K562 (cell line): ENCODE measurements around the gene LMNTD2. TPM values are rescaled to one million over a fixed set of nuclear protein-coding genes. Genes with fewer than 3 reads are reported as not detected.

Experiments used
- CAMTA2 ChIP-seq: fragments of 250-450 bp; sonication (Bioruptor Pico); conservative IDR thresholded peaks from 2 replicates; pipeline ENCODE4 v1.5.1; 2022
- CBX2 ChIP-seq: fragments of 200-600 bp; sonication (generic); IDR thresholded peaks from one replicate; pipeline ENCODE4 v1.6.1; 2012; ENCODE audit warnings: mild to moderate bottlenecking, low read length, inconsistent platforms; ENCODE audit not compliant: insufficient read depth, poor library complexity, severe bottlenecking
- CBX3 ChIP-seq, 2 experiments: IDR thresholded peaks; 1 replicate in 1 of 2; 2 replicates in 1 of 2; pipeline ENCODE4 v1.6.1; 2012; ENCODE audit warnings: inconsistent platforms in 2 of 2, low read length in 2 of 2, borderline replicate concordance in 1 of 2, control low read depth in 1 of 2
- NEUROD1 ChIP-seq: fragments of 150-350 bp; IDR thresholded peaks from 2 replicates; pipeline ENCODE4 v1.6.1; 2014; ENCODE audit warnings: borderline replicate concordance, low read length, low read depth; ENCODE audit not compliant: partially characterized antibody
- POLR2A ChIP-seq: fragments of 450-650 bp; conservative IDR thresholded peaks from 2 replicates; pipeline ENCODE4 v1.6.1; 2016
- PPARD ChIP-seq: fragments of 250-450 bp; sonication (Bioruptor Pico); IDR thresholded peaks from 2 replicates; pipeline ENCODE4 v1.8.0; 2022; ENCODE audit warnings: inconsistent platforms, mild to moderate bottlenecking, moderate library complexity
- RBM14 ChIP-seq: fragments of 200-400 bp; formaldehyde crosslinking; IDR thresholded peaks from 2 replicates; pipeline ENCODE4 v1.6.1; 2018; ENCODE audit warnings: low read depth, mild to moderate bottlenecking, low read length, moderate library complexity, borderline replicate concordance; ENCODE audit not compliant: insufficient read depth
- SMAD3 ChIP-seq: fragments of 450-650 bp; formaldehyde crosslinking; conservative IDR thresholded peaks from 2 replicates; pipeline ENCODE4 v1.4.0; 2020; ENCODE audit warnings: mild to moderate bottlenecking
- SP1 ChIP-seq: sonication (generic); formaldehyde crosslinking; IDR thresholded peaks from 2 replicates; pipeline ENCODE4 v1.8.1; 2022; ENCODE audit warnings: mild to moderate bottlenecking, missing genetic modification reagents
- TCF7 ChIP-seq: sonication (generic); IDR thresholded peaks from 2 replicates; pipeline ENCODE4 v1.6.1; 2016; ENCODE audit warnings: antibody characterized with exemption, borderline replicate concordance
- ZFP1 ChIP-seq: fragments of 450-650 bp; formaldehyde crosslinking; IDR thresholded peaks from 2 replicates; pipeline ENCODE4 v1.4.0; 2020; ENCODE audit warnings: mild to moderate bottlenecking, mixed read lengths
- polyA plus RNA-seq, 8 experiments: library from polyadenylated mRNA; depleted of rRNA in 4 of 8; stranded (reverse) in 5 of 8; unstranded in 3 of 8; fragments of >200 nt; fragmentation: Nextera tagmentation in 2 of 8; fragmentation: Illumina TruSeq in 1 of 8; extraction: Ambion mirVana in 2 of 8; extraction: Trizol in 1 of 8; gene quantifications; 2 replicates each; pipeline versions ENCODE4 v1.2.1 to v1.2.3, GENCODE V29; 2011 to 2014; ENCODE audit warnings: inconsistent platforms in 1 of 8, missing spikeins in 1 of 8
- total RNA-seq, 7 experiments: library from RNA; depleted of rRNA in 6 of 7; stranded (reverse); fragments of >200 nt in 6 of 7; fragmentation: Illumina TruSeq in 2 of 7; extraction: Trizol in 2 of 7; gene quantifications; 2 replicates each; pipeline versions ENCODE4 v1.2.1 to v1.2.3, GENCODE V29; 2011 to 2021; ENCODE audit warnings: low replicate concordance in 1 of 7
- TF ChIP-seq, protein P1 (sequence below), 2 experiments: IDR thresholded peaks in 1 of 2; conservative IDR thresholded peaks in 1 of 2; 2 replicates each; pipeline ENCODE4 v1.6.1; 2016; ENCODE audit warnings: low read depth in 2 of 2, mild to moderate bottlenecking in 1 of 2, missing compliant biosample characterization in 1 of 2, missing genetic modification characterization in 1 of 2, moderate library complexity in 1 of 2
- TF ChIP-seq, protein P2 (sequence below): fragments of 450-650 bp; IDR thresholded peaks from 2 replicates; pipeline ENCODE4 v1.6.1; 2014; ENCODE audit warnings: low read depth, mild to moderate bottlenecking, moderate library complexity, borderline replicate concordance
- TF ChIP-seq, protein P3 (sequence below): fragments of 450-650 bp; IDR thresholded peaks from 2 replicates; pipeline ENCODE4 v1.6.1; 2016; ENCODE audit warnings: low read depth

Gene LMNTD2
- total and polyA plus RNA-seq, 9 of the 15 experiments (the other 6 are each of a cell fraction or from before 2014, with no cell fraction given) = 0.48 to 4.2 (median 1.5) TPM; not detected in 3

DNA sequence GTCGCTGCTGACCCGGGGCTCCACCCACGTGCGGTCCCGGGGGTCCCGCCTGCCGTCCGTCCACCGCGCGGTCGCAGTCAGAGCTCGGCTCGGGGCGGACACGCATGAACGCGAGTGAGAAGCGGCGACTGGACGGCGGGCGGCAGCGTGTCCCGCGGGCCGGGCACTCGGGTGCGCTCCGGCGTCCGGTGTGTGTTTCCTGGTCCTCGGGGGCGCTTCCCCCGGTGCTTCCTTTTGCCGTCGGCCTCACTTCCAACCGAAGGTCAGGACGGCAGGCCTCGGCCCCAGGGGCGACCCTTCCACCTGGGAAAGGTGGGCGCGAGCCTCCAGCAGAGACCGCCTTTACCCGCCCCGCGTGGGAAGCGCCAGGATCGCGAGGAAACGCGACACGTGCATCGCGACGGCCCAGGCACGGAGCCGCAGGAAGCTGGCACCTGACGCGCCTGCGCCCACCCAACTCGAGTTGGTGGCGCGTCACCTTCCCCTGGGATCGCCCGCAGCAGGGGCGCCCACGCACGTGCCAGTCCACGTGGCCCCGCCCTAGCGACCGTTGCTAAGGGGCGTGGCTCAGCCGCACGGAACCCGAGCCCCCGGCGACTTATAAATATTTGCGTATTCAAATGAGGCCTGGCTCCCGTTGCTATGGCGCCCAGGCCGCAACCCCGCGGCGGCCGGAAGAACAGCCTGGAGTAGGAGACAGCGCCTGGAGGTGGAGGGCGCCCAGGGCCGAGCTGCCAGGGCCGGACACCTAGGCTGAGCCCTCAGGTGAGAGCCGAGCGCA is 23.5 kb downstream of the LMNTD2 start, which contains the start of gene LRRC56 (continued):
- TF ChIP-seq, protein P1, sequence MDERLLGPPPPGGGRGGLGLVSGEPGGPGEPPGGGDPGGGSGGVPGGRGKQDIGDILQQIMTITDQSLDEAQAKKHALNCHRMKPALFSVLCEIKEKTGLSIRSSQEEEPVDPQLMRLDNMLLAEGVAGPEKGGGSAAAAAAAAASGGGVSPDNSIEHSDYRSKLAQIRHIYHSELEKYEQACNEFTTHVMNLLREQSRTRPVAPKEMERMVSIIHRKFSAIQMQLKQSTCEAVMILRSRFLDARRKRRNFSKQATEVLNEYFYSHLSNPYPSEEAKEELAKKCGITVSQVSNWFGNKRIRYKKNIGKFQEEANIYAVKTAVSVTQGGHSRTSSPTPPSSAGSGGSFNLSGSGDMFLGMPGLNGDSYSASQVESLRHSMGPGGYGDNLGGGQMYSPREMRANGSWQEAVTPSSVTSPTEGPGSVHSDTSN (CRISPR knock-in tag; IDR thresholded peaks at IDR 0.05; ENCODE audit: low read depth) = no peak
- TF ChIP-seq, protein P1 (tag; conservative IDR thresholded peaks at IDR 0.05; ENCODE audit: low read depth) = no peak
- TF ChIP-seq NEUROD1 (peak; percentile 70), CBX2 (no peak), POLR2A (peak; percentile 48; the same call in 1 of the 2 replicates), SP1 (CRISPR knock-in tag) (peak; percentile 88), PPARD (CRISPR knock-in tag) (no peak), CBX3 (IDR thresholded peaks at IDR 0.05; ENCODE audit: borderline replicate concordance in 1 of 2, low read length in 2 of 2) (peak in 1 of 2 experiments; percentile 65; a peak in 1 of 3 replicates), ZFP1 (CRISPR knock-in tag) (no peak), SMAD3 (CRISPR knock-in tag) (no peak), CAMTA2 (CRISPR knock-in tag) (no peak), TCF7 (no peak; the same call in 1 of the 2 replicates), RBM14 (no peak)
- TF ChIP-seq, protein P2, sequence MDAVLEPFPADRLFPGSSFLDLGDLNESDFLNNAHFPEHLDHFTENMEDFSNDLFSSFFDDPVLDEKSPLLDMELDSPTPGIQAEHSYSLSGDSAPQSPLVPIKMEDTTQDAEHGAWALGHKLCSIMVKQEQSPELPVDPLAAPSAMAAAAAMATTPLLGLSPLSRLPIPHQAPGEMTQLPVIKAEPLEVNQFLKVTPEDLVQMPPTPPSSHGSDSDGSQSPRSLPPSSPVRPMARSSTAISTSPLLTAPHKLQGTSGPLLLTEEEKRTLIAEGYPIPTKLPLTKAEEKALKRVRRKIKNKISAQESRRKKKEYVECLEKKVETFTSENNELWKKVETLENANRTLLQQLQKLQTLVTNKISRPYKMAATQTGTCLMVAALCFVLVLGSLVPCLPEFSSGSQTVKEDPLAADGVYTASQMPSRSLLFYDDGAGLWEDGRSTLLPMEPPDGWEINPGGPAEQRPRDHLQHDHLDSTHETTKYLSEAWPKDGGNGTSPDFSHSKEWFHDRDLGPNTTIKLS = no peak; the same call in 1 of the 2 replicates
- TF ChIP-seq, protein P3, sequence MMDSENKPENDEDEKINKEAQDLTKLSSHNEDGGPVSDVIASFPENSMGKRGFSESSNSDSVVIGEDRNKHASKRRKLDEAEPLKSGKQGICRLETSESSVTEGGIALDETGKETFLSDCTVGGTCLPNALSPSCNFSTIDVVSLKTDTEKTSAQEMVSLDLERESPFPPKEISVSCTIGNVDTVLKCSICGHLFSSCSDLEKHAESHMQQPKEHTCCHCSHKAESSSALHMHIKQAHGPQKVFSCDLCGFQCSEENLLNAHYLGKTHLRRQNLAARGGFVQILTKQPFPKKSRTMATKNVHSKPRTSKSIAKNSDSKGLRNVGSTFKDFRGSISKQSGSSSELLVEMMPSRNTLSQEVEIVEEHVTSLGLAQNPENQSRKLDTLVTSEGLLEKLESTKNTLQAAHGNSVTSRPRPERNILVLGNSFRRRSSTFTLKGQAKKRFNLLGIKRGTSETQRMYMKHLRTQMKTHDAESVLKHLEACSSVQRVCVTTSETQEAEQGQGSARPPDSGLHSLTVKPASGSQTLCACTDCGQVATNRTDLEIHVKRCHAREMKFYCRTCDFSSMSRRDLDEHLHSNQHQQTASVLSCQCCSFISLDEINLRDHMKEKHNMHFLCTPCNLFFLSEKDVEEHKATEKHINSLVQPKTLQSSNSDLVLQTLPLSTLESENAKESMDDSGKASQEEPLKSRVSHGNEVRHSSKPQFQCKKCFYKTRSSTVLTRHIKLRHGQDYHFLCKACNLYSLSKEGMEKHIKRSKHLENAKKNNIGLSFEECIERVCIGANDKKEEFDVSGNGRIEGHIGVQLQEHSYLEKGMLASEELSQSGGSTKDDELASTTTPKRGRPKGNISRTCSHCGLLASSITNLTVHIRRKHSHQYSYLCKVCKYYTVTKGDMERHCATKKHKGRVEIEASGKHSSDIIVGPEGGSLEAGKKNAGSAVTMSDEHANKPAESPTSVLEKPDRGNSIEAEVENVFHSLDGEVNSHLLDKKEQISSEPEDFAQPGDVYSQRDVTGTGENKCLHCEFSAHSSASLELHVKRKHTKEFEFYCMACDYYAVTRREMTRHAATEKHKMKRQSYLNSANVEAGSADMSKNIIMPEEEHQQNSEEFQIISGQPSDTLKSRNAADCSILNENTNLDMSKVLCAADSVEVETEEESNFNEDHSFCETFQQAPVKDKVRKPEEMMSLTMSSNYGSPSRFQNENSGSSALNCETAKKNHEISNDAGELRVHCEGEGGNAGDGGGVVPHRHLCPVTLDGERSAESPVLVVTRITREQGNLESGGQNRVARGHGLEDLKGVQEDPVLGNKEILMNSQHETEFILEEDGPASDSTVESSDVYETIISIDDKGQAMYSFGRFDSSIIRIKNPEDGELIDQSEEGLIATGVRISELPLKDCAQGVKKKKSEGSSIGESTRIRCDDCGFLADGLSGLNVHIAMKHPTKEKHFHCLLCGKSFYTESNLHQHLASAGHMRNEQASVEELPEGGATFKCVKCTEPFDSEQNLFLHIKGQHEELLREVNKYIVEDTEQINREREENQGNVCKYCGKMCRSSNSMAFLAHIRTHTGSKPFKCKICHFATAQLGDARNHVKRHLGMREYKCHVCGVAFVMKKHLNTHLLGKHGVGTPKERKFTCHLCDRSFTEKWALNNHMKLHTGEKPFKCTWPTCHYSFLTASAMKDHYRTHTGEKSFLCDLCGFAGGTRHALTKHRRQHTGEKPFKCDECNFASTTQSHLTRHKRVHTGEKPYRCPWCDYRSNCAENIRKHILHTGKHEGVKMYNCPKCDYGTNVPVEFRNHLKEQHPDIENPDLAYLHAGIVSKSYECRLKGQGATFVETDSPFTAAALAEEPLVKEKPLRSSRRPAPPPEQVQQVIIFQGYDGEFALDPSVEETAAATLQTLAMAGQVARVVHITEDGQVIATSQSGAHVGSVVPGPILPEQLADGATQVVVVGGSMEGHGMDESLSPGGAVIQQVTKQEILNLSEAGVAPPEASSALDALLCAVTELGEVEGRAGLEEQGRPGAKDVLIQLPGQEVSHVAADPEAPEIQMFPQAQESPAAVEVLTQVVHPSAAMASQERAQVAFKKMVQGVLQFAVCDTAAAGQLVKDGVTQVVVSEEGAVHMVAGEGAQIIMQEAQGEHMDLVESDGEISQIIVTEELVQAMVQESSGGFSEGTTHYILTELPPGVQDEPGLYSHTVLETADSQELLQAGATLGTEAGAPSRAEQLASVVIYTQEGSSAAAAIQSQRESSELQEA = no peak
